ENCODE data around the gene APMAP.

DNA sequence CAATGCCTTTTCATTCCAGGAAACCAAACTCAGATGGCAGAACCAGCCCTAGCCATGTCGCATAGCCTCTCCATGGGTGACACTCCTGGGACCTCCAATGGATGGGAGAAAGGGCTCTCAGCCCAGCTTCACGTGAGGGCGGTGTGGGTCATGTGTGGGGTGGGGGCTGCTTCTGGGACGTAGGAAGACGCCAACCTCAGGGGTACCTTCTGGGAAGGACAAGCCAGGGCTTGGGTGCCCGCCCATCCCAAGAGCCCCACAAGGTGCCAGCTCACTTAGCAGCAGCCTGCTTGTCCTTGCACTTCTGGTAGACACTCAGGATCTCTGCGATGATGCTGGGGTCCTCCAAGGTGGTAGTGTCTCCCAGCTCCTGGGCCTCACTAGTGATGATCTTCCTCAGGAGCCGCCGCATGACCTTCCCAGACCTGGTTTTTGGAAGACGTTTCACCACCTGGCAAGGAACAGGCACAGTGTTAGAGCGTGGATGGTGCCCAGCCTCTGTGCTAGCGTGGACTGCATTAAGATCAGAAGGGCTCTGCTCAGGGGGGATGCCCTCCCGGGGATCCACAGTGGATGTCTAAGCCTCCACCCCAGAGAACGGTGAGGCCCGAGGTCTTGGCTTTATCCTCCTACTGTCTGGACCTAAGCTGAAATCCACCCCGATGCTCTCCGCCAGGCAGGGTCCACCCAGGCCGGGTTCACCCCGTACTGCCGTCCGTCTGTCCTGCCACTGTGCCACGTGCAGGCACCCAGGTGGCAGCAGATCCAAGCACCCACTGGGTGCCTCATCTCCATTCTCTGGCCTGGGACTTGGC lies 15.1 kb upstream of the APMAP start:
- TF ChIP-seq, protein P1, sequence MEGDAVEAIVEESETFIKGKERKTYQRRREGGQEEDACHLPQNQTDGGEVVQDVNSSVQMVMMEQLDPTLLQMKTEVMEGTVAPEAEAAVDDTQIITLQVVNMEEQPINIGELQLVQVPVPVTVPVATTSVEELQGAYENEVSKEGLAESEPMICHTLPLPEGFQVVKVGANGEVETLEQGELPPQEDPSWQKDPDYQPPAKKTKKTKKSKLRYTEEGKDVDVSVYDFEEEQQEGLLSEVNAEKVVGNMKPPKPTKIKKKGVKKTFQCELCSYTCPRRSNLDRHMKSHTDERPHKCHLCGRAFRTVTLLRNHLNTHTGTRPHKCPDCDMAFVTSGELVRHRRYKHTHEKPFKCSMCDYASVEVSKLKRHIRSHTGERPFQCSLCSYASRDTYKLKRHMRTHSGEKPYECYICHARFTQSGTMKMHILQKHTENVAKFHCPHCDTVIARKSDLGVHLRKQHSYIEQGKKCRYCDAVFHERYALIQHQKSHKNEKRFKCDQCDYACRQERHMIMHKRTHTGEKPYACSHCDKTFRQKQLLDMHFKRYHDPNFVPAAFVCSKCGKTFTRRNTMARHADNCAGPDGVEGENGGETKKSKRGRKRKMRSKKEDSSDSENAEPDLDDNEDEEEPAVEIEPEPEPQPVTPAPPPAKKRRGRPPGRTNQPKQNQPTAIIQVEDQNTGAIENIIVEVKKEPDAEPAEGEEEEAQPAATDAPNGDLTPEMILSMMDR (IDR thresholded peaks at IDR 0.05): no peak
- TF ChIP-seq ZFX (IDR thresholded peaks at IDR 0.05; ENCODE audit: borderline replicate concordance): no peak

Measured in 22Rv1 (cell line).